GM23338 (cell line): ENCODE measurements around the gene PDCD10.

Source experiments
- CREB1 ChIP-seq: fragments of 250-450 bp; sonication (Bioruptor Pico); IDR thresholded peaks from 2 replicates; pipeline ENCODE4 v1.5.0; 2020; ENCODE audit warnings: low read depth, mild to moderate bottlenecking, moderate library complexity
- EZH2 ChIP-seq: fragments of 200-600 bp; sonication (generic); IDR thresholded peaks from one replicate; pipeline ENCODE4 v1.8.0; 2017; ENCODE audit warnings: antibody characterized with exemption, mild to moderate bottlenecking, low read depth; ENCODE audit not compliant: unreplicated experiment
- EZH2phosphoT487 ChIP-seq: fragments of 200-600 bp; sonication (generic); IDR thresholded peaks from one replicate; pipeline ENCODE4 v1.8.1; 2018; ENCODE audit warnings: antibody characterized with exemption; ENCODE audit not compliant: unreplicated experiment
- JUNB ChIP-seq: IDR thresholded peaks from one replicate; pipeline ENCODE4 v1.6.1; 2016; ENCODE audit warnings: antibody characterized with exemption; ENCODE audit not compliant: unreplicated experiment
- POLR2AphosphoS5 ChIP-seq: IDR thresholded peaks from 2 replicates; pipeline ENCODE4 v1.6.1; 2016; ENCODE audit warnings: antibody characterized with exemption, low read depth
- STAT1 ChIP-seq: IDR thresholded peaks from one replicate; pipeline ENCODE4 v1.6.1; 2016; ENCODE audit warnings: antibody characterized with exemption; ENCODE audit not compliant: unreplicated experiment
- ZNF114 ChIP-seq: fragments of 250-450 bp; sonication (Bioruptor Pico); IDR thresholded peaks from 2 replicates; pipeline ENCODE4 v1.5.0; 2020; ENCODE audit warnings: mild to moderate bottlenecking, moderate library complexity
- ZNF462 ChIP-seq: fragments of 250-450 bp; sonication (Bioruptor Pico); IDR thresholded peaks from 2 replicates; pipeline ENCODE4 v1.5.0; 2020; ENCODE audit warnings: mild to moderate bottlenecking, moderate library complexity
- TF ChIP-seq, protein P1 (sequence below), 2 experiments: fragments of 200-600 bp in 1 of 2; sonication (generic) in 1 of 2; conservative IDR thresholded peaks; 2 replicates each; pipeline versions ENCODE4 v1.5.1 to v1.6.1; 2016 to 2017; ENCODE audit warnings: antibody characterized with exemption in 2 of 2, low read depth in 2 of 2, mild to moderate bottlenecking in 2 of 2, moderate library complexity in 1 of 2
- TF ChIP-seq, protein P2 (sequence below): IDR thresholded peaks from 2 replicates; pipeline ENCODE4 v1.6.1; 2016; ENCODE audit warnings: antibody characterized with exemption
- TF ChIP-seq, protein P3 (sequence below): IDR thresholded peaks from one replicate; pipeline ENCODE4 v1.6.1; 2018; ENCODE audit warnings: antibody characterized with exemption; ENCODE audit not compliant: unreplicated experiment

DNA sequence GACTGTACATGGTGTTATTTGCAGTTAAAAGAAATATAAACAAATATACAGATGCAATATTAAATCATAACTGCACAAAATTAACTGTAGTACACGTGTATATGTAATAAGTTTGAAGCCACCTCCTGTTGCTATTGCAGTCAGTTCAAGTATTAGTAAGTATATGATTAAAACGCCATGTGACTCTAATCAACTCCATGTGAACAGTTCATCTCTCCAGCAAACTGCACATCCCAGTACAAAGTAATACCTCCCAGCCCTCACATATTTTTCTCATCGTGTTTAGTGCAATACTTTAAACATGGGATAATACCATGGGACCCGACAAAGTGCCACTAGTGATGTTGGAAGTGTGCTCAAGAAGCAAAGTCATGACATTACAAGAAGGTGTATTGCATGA is 34.6 kb downstream of the PDCD10 start:
- no peak for TF ChIP-seq EZH2
- TF ChIP-seq, protein P1, sequence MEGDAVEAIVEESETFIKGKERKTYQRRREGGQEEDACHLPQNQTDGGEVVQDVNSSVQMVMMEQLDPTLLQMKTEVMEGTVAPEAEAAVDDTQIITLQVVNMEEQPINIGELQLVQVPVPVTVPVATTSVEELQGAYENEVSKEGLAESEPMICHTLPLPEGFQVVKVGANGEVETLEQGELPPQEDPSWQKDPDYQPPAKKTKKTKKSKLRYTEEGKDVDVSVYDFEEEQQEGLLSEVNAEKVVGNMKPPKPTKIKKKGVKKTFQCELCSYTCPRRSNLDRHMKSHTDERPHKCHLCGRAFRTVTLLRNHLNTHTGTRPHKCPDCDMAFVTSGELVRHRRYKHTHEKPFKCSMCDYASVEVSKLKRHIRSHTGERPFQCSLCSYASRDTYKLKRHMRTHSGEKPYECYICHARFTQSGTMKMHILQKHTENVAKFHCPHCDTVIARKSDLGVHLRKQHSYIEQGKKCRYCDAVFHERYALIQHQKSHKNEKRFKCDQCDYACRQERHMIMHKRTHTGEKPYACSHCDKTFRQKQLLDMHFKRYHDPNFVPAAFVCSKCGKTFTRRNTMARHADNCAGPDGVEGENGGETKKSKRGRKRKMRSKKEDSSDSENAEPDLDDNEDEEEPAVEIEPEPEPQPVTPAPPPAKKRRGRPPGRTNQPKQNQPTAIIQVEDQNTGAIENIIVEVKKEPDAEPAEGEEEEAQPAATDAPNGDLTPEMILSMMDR (conservative IDR thresholded peaks at IDR 0.05; ENCODE audit: low read depth in 2 of 2) = no peak
- TF ChIP-seq EZH2phosphoT487 = no peak
- TF ChIP-seq CREB1 = no peak
- TF ChIP-seq, protein P2, sequence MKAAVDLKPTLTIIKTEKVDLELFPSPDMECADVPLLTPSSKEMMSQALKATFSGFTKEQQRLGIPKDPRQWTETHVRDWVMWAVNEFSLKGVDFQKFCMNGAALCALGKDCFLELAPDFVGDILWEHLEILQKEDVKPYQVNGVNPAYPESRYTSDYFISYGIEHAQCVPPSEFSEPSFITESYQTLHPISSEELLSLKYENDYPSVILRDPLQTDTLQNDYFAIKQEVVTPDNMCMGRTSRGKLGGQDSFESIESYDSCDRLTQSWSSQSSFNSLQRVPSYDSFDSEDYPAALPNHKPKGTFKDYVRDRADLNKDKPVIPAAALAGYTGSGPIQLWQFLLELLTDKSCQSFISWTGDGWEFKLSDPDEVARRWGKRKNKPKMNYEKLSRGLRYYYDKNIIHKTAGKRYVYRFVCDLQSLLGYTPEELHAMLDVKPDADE = no peak
- no peak for TF ChIP-seq POLR2AphosphoS5
- no peak for TF ChIP-seq STAT1
- no peak for TF ChIP-seq JUNB
- TF ChIP-seq, protein P3, sequence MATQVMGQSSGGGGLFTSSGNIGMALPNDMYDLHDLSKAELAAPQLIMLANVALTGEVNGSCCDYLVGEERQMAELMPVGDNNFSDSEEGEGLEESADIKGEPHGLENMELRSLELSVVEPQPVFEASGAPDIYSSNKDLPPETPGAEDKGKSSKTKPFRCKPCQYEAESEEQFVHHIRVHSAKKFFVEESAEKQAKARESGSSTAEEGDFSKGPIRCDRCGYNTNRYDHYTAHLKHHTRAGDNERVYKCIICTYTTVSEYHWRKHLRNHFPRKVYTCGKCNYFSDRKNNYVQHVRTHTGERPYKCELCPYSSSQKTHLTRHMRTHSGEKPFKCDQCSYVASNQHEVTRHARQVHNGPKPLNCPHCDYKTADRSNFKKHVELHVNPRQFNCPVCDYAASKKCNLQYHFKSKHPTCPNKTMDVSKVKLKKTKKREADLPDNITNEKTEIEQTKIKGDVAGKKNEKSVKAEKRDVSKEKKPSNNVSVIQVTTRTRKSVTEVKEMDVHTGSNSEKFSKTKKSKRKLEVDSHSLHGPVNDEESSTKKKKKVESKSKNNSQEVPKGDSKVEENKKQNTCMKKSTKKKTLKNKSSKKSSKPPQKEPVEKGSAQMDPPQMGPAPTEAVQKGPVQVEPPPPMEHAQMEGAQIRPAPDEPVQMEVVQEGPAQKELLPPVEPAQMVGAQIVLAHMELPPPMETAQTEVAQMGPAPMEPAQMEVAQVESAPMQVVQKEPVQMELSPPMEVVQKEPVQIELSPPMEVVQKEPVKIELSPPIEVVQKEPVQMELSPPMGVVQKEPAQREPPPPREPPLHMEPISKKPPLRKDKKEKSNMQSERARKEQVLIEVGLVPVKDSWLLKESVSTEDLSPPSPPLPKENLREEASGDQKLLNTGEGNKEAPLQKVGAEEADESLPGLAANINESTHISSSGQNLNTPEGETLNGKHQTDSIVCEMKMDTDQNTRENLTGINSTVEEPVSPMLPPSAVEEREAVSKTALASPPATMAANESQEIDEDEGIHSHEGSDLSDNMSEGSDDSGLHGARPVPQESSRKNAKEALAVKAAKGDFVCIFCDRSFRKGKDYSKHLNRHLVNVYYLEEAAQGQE = no peak
- no peak for TF ChIP-seq ZNF114 (CRISPR knock-in tag)
- TF ChIP-seq ZNF462 (CRISPR knock-in tag) = no peak
